Lung (tissue), 12 donors: ENCODE measurements around the gene MS4A12. TPM values are rescaled to one million over a fixed set of nuclear protein-coding genes. Genes with fewer than 3 reads are reported as not detected.

ENCODE experiments used
- ATAC-seq: fragments of 200-7000 bp; cut with Tn5 transposase; one replicate; pipeline ENCODE4 v1.9.1; 2020; ENCODE audit warnings: moderate number of reproducible peaks; ENCODE audit not compliant: insufficient read depth, low FRiP score
- DNase-seq, 3 donors: peaks; one replicate each; pipeline ENCODE4 v3.0.0-alpha.2; 2013 to 2017
- H3K27ac ChIP-seq, 2 donors: one replicate each; pipeline ENCODE4 v1.5.1; 2013; ENCODE audit warnings: mild to moderate bottlenecking in 2 of 2, moderate library complexity in 2 of 2, control low read depth in 1 of 2, inconsistent platforms in 1 of 2, low read depth in 1 of 2, low read length in 1 of 2
- H3K27me3 ChIP-seq, 3 donors: one replicate each; pipeline ENCODE4 v1.5.1; 2013; ENCODE audit warnings: low read length in 2 of 3; ENCODE audit not compliant: control insufficient read depth in 3 of 3, insufficient read depth in 3 of 3
- H3K36me3 ChIP-seq, 4 donors: one replicate each; pipeline ENCODE4 v1.5.1; 2013; ENCODE audit warnings: low read length in 4 of 4, mild to moderate bottlenecking in 1 of 4, moderate library complexity in 1 of 4; ENCODE audit not compliant: control insufficient read depth in 4 of 4, insufficient read depth in 4 of 4
- H3K4me1 ChIP-seq, 5 donors: one replicate each; pipeline ENCODE4 v1.5.1; 2013; ENCODE audit warnings: low read length in 5 of 5, mild to moderate bottlenecking in 2 of 5, moderate library complexity in 1 of 5; ENCODE audit not compliant: control insufficient read depth in 5 of 5, insufficient read depth in 5 of 5
- H3K4me3 ChIP-seq: one replicate; pipeline ENCODE4 v1.5.1; 2013; ENCODE audit warnings: mild to moderate bottlenecking, control low read depth, moderate library complexity
- H3K9ac ChIP-seq, 2 donors: one replicate each; pipeline ENCODE4 v1.5.1; 2013; ENCODE audit warnings: low read length in 2 of 2, control low read depth in 1 of 2; ENCODE audit not compliant: insufficient read depth in 1 of 2
- H3K9me3 ChIP-seq, 4 donors: one replicate each; pipeline ENCODE4 v1.5.1; 2013; ENCODE audit warnings: low read length in 3 of 4, mild to moderate bottlenecking in 1 of 4, moderate library complexity in 1 of 4; ENCODE audit not compliant: control insufficient read depth in 4 of 4, insufficient read depth in 3 of 4
- CTCF ChIP-seq: IDR thresholded peaks from 2 replicates; pipeline ENCODE4 v1.5.1; 2012; ENCODE audit warnings: mild to moderate bottlenecking; ENCODE audit errors: control extremely low read depth, extremely low read depth
- WGBS, 2 donors: extraction: QIAGEN DNeasy Blood & Tissue Kit; methylation state at CpG; one replicate each; pipeline ENCODE4 v1.1.7; 2013; 5-methylcytosine and 5-hydroxymethylcytosine counted together
- polyA plus RNA-seq, 2 donors: library from polyadenylated mRNA; stranded (reverse); fragments of 200-250 nt; gene quantifications; one replicate each; pipeline ENCODE4 v1.2.1, GENCODE V29; 2013
- total RNA-seq, 2 donors: library from RNA; depleted of rRNA in 1 of 2; stranded (reverse); fragments of >200 nt in 1 of 2; gene quantifications; one replicate each; pipeline ENCODE4 v1.2.1, GENCODE V29; 2014 to 2021
- donor health status: control.
- donor health status: control.
- donor health status: Bipolar disorder and iron deficiency.
- donor health status: healthy.
- donor health status: DM: yes; HTN: yes; CAD: no.

MS4A12 gene
- total and polyA plus RNA-seq, 4 donors: not detected

GRCh38 chr11:60454212-60454611 lies 38.4 kb upstream of the MS4A12 start:
- Histone ChIP-seq H3K27me3 (no peaks in the 10 kb centered on the region), H3K4me1 (no peaks in the 10 kb centered on the region), H3K4me3 (no peak overlapping the region), H3K9ac (no peak overlapping the region), H3K27ac (no peak overlapping the region), H3K36me3 (no peaks in the 10 kb centered on the region), H3K9me3 (no peaks in the 10 kb centered on the region)
- no peak for ATAC-seq
- no peak for DNase-seq
- no peak for TF ChIP-seq CTCF

- H3K9ac ChIP-seq: no peak within 1 kb of the TSS
- no peak within 1 kb of the TSS for H3K4me3 ChIP-seq
- H3K27ac ChIP-seq: no peak within 1 kb of the TSS
- no peaks in the 10 kb centered on the region for H3K36me3 ChIP-seq
- no peaks in the 10 kb centered on the region for H3K4me1 ChIP-seq
- ATAC-seq (no peak), DNase-seq (no peak)
- 61 to 64% methylated on average over 4 of the region's 4 CpGs for WGBS, 2 donors
- no peaks in the 10 kb centered on the region for H3K27me3 ChIP-seq
- no peak for TF ChIP-seq CTCF
- H3K9me3 ChIP-seq: no peaks in the 10 kb centered on the region
Observed at GRCh38 chr11:60455531-60456042, 37.0 kb upstream of the MS4A12 start, which contains the start of gene MS4A1. Gene MS4A1, plus strand, starts transcription at chr11:60455847. Its CDS starts 6,528 bp downstream, at chr11:60462375.

GRCh38 chr11:60457576-60457975 lies 35.0 kb upstream of the MS4A12 start:
- Histone ChIP-seq H3K27me3 (no peaks in the 10 kb centered on the region), H3K4me3 (no peak overlapping the region), H3K9me3 (no peaks in the 10 kb centered on the region), H3K9ac (no peak overlapping the region), H3K27ac (no peak overlapping the region), H3K4me1 (no peaks in the 10 kb centered on the region), H3K36me3 (no peaks in the 10 kb centered on the region)
- ATAC-seq: no peak
- WGBS, 2 donors: 81 to 94% methylated on average over 3 of the region's 3 CpGs
- no peak for TF ChIP-seq CTCF
- no peak for DNase-seq

GRCh38 chr11:60459345-60459744 lies 33.2 kb upstream of the MS4A12 start:
- WGBS, 2 donors: 93 to 100% methylated on average over 1 of the region's 1 CpG
- no peak overlapping the region for H3K4me3 ChIP-seq
- DNase-seq (no peak), ATAC-seq (no peak)
- no peaks in the 10 kb centered on the region for H3K9me3 ChIP-seq
- no peak overlapping the region for H3K27ac ChIP-seq
- TF ChIP-seq CTCF: no peak
- no peaks in the 10 kb centered on the region for H3K36me3 ChIP-seq
- H3K9ac ChIP-seq: no peak overlapping the region
- no peaks in the 10 kb centered on the region for H3K4me1 ChIP-seq
- no peaks in the 10 kb centered on the region for H3K27me3 ChIP-seq
